Transverse colon (tissue), 4 donors: Measurements from ENCODE around the gene COX17. TPM values are rescaled to one million over a fixed set of nuclear protein-coding genes. Genes with fewer than 3 reads are reported as not detected.

Source experiments
- DNase-seq: peaks from one replicate; pipeline ENCODE4 v3.0.0-alpha.2; 2019
- H3K27ac ChIP-seq, 4 donors: fragments of 200-600 bp; sonication (generic); 2 replicates each; pipeline ENCODE4 v1.5.1; 2016 to 2018; ENCODE audit warnings: inconsistent platforms in 4 of 4
- H3K27me3 ChIP-seq: fragments of 200-600 bp; sonication (generic); 2 replicates; pipeline ENCODE4 v1.5.1; 2017; ENCODE audit warnings: inconsistent platforms
- H3K36me3 ChIP-seq, 4 donors: fragments of 200-600 bp; sonication (generic); 2 replicates each; pipeline ENCODE4 v1.5.1; 2017 to 2019; ENCODE audit warnings: inconsistent platforms in 4 of 4
- H3K4me1 ChIP-seq, 4 donors: fragments of 200-600 bp; sonication (generic); 2 replicates each; pipeline ENCODE4 v1.5.1; 2017 to 2020; ENCODE audit warnings: inconsistent platforms in 4 of 4
- H3K4me3 ChIP-seq, 4 donors: fragments of 200-600 bp; sonication (generic); 1 replicate in 1 of 4; 2 replicates in 3 of 4; pipeline versions ENCODE4 v1.5.1 to v1.6.1; 2017 to 2019; ENCODE audit warnings: inconsistent platforms in 4 of 4
- H3K9me3 ChIP-seq, 2 donors: fragments of 200-600 bp; sonication (generic); 2 replicates each; pipeline ENCODE4 v1.5.1; 2017 to 2019; ENCODE audit warnings: inconsistent platforms in 2 of 2
- EP300 ChIP-seq: sonication (generic); formaldehyde crosslinking; IDR thresholded peaks from one replicate; pipeline ENCODE4 v1.6.1; 2017; ENCODE audit warnings: antibody characterized with exemption, low read depth
- POLR2A ChIP-seq: fragments of 450-650 bp; IDR thresholded peaks from one replicate; pipeline ENCODE4 v1.6.1; 2016; ENCODE audit warnings: antibody characterized with exemption, mild to moderate bottlenecking, moderate library complexity
- POLR2AphosphoS5 ChIP-seq, 3 donors: sonication (generic); formaldehyde crosslinking; IDR thresholded peaks; one replicate each; pipeline ENCODE4 v1.6.1; 2016; ENCODE audit warnings: antibody characterized with exemption in 3 of 3
- WGBS, 2 donors: methylation state at CpG; one replicate each; pipeline ENCODE4 v1.1.5; 2018; ENCODE audit warnings: low coverage in 1 of 2; 5-methylcytosine and 5-hydroxymethylcytosine counted together
- in situ Hi-C, 4 donors: fragments of 200-750 bp; cut with MboI; loops; one replicate each; pipeline versions ENCODE4 v1.15.0 to v1.15.1; 2017; ENCODE audit warnings: low sequenced_read_pairs in 3 of 4, low pct_ligation_motif_present in 1 of 4, low pct_unique_long_range_greater_than_20kb in 1 of 4
- intact Hi-C: fragments of 100-400 bp; cut with DNase I; formaldehyde crosslinking; loops from one replicate; pipeline ENCODE4 v1.15.1; 2023; ENCODE audit warnings: low total_unique reads
- total RNA-seq, 4 donors: library from RNA; depleted of rRNA; stranded (reverse); fragments of >200 nt; gene quantifications; one replicate each; pipeline ENCODE4 v1.1.0, GENCODE V29; 2016
- TF ChIP-seq, protein P1 (sequence below), 5 experiments: fragments of 200-600 bp in 3 of 5; fragments of 450-650 bp in 2 of 5; sonication (generic) in 3 of 5; IDR thresholded peaks; 1 replicate in 2 of 5; 2 replicates in 3 of 5; pipeline ENCODE4 v1.5.1; 2016 to 2017; ENCODE audit warnings: antibody characterized with exemption in 5 of 5, inconsistent platforms in 3 of 5, mild to moderate bottlenecking in 2 of 5, moderate library complexity in 1 of 5

The COX17 gene
- total RNA-seq, 4 donors from 2014 or later: 2.2 to 49.2 (median 24.2) TPM

DNA sequence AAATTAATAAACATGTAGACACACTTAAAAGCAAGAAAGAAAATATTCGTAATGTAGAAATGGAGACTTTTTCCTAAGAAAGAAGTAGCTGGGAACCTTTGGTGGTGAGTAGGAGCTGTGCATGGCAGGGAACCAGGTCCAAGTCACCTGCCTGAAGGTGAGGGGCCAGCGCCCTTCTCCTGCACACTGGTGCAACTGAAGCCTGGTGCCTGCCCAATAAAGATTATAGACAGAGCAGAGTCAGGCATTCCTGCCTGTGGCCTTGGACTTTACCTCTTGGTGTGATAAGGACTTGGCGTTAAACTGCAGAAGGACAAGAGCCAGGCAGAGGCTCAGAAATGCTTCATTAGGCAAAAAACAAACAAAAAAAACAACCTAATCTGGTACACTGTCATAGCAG, 39.8 kb upstream of the COX17 start:
- WGBS, 2 donors: 74 to 84% methylated on average over 3 of the region's 3 CpGs
- Histone ChIP-seq H3K36me3 (no peaks in the 10 kb centered on the region), H3K27me3 (no peaks in the 10 kb centered on the region), H3K27ac (peak overlapping the region in 2 of 4 donors; percentile 35 to 62), H3K4me3 (no peak overlapping the region), H3K9me3 (no peaks in the 10 kb centered on the region), H3K4me1 (peaks cover 0 to 21% (median 0%) of the 10 kb centered on the region in 4 donors)
- intact Hi-C loops (no loop called here), in situ Hi-C loops (no loop called here)
- peak; percentile 44 for DNase-seq
- TF ChIP-seq POLR2A (no peak), POLR2AphosphoS5 (IDR thresholded peaks at IDR 0.05) (peak in 1 of 3 donors; percentile 51), EP300 (no peak)
- TF ChIP-seq, protein P1, sequence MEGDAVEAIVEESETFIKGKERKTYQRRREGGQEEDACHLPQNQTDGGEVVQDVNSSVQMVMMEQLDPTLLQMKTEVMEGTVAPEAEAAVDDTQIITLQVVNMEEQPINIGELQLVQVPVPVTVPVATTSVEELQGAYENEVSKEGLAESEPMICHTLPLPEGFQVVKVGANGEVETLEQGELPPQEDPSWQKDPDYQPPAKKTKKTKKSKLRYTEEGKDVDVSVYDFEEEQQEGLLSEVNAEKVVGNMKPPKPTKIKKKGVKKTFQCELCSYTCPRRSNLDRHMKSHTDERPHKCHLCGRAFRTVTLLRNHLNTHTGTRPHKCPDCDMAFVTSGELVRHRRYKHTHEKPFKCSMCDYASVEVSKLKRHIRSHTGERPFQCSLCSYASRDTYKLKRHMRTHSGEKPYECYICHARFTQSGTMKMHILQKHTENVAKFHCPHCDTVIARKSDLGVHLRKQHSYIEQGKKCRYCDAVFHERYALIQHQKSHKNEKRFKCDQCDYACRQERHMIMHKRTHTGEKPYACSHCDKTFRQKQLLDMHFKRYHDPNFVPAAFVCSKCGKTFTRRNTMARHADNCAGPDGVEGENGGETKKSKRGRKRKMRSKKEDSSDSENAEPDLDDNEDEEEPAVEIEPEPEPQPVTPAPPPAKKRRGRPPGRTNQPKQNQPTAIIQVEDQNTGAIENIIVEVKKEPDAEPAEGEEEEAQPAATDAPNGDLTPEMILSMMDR (IDR thresholded peaks at IDR 0.05): peak in 2 of 5 experiments; percentile 23 to 48

DNA sequence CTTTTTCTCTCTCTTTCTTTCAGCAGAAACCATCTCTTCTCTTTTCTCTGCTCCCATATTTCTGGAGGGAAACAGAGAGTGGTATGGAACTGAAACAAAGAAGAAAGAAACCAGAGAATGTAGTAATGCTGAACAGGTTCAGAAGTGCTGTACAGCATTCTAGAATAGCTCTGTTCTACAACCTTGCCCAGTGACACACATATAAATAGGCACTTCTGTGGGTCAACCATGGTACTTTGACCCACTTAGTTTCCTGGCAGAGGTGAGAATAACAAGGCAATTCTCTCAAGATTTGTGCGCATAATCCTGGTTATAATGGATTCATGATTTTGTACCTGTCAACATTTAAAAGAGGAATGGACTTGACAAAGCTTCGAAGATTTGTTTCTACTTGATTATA, 37.9 kb upstream of the COX17 start:
- Histone ChIP-seq H3K4me3 (no peak overlapping the region), H3K36me3 (no peaks in the 10 kb centered on the region), H3K27ac (peak overlapping the region in 2 of 4 donors; percentile 2 to 62), H3K4me1 (peaks cover 0 to 21% (median 0%) of the 10 kb centered on the region in 4 donors), H3K9me3 (no peaks in the 10 kb centered on the region), H3K27me3 (no peaks in the 10 kb centered on the region)
- TF ChIP-seq POLR2AphosphoS5 (IDR thresholded peaks at IDR 0.05) (no peak), POLR2A (peak; percentile 21), EP300 (no peak)
- TF ChIP-seq, protein P1 (IDR thresholded peaks at IDR 0.05): no peak
- DNase-seq: no peak
- in situ Hi-C loops (no loop called here), intact Hi-C loops (no loop called here)
- 73 to 90% methylated on average over 2 of the region's 2 CpGs for WGBS, 2 donors

DNA sequence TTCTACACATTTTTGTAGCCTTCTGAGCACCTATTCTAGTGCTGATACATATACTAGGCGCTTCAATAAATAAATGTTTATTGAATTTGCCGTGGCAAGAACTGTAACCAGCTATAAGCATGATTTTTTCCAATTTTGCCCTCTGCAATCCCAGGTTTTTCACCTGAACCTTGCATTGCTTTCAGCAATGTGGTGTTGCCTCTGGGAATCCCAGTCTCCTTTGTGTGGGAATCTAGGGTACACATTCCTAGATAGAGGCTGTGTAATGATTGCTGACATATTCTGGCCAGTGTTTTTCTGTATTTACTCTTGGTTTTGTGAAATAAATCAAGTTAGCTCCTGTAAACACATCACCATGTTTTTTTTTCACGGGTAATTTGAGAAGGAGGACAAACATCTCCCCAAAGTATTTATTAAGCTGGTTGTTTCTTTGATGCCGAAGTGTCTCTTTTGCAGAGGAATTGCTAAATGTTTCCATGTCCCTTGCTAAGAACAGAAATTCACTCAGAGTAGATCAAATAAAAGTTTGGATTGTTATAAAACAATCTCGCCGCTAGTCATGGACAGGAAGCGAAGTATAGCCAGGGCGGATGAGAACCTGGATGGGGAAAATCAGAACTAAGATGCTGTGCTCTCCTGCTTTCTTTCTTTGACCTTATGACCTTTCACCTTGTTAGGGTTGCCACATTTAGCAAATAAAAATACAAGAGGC, 26.8 kb upstream of the COX17 start:
- Histone ChIP-seq H3K4me3 (peak overlapping the region in 2 of 4 donors; percentile 34 to 54), H3K9me3 (no peaks in the 10 kb centered on the region), H3K4me1 (peaks cover 0 to 32% (median 10%) of the 10 kb centered on the region in 4 donors), H3K27ac (no peak overlapping the region), H3K36me3 (no peaks in the 10 kb centered on the region), H3K27me3 (peaks cover 6% of the 10 kb centered on the region)
- in situ Hi-C loops: no loop called here
- DNase-seq: no peak
- TF ChIP-seq POLR2A (no peak), EP300 (no peak), POLR2AphosphoS5 (IDR thresholded peaks at IDR 0.05) (no peak)
- TF ChIP-seq, protein P1 (IDR thresholded peaks at IDR 0.05): no peak
- intact Hi-C loops: no loop called here
- 65 to 69% methylated on average over 8 of the region's 8 CpGs for WGBS, 2 donors

DNA sequence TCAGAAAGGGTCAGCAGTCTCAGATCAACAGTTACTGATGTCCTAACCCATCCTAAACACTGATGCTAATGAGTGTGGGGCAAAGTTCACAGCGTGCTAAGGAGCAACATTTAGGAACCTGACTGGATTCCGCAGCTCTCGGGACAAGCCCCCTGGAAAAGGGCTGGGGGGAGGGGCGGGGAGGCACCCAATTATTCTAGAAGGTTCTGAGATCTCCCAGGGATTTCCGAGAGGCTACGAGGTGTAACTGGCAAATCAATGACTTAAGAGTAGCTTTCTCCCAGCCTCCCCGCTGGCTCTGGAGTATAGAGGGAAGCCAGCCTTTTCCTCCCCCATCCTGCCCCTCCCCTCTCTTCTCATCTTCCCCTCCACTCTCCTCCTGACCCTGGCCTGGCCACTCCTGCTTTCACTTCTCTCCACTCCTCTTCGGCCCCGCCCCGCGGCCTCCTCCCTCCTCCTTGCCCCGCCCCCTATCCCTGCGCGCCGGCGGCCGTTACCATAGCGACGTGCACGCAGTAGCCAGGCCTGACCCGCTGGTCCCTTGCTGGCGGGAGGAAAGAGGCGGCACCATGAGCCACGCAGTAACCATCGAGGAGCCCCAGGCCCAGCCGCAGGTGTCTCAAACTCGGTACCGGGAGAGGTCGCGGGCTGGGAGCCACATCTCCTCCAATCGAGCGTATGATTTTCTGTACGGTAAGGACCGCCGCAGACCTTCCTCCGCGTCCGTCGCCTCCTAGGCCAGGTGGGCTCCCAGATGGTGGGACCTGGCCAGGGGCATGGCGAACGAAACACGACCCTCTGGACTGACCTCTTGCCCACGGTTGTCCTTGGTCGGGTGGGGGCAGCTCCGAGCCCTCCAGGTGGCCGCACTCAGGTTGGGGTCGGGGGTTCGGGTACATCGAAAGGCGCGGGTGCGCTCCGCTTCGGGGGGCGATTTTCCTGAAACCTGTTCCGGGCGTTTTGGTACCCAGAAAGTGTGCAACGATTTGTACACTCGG, 25.6 kb upstream of the COX17 start, which contains the start of gene CFAP91:
Gene CFAP91 (plus strand): TSS at position 493 of the 998 bp plus-strand sequence. CDS start 77 bp downstream, at position 570.
- H3K36me3 ChIP-seq: no peaks in the 10 kb centered on the region
- in situ Hi-C loops (no loop called here), intact Hi-C loops (no loop called here)
- no peaks in the 10 kb centered on the region for H3K9me3 ChIP-seq
- H3K27ac ChIP-seq: peak within 1 kb of the TSS in 3 of 4 donors; percentile 25 to 53 (median 44)
- H3K4me3 ChIP-seq: peak within 1 kb of the TSS; percentile 18 to 54 (median 32)
- WGBS, 2 donors: 14 to 22% methylated on average over 1 to 48 of the region's 59 CpGs
- peaks cover 0 to 32% (median 10%) of the 10 kb centered on the region in 4 donors for H3K4me1 ChIP-seq
- peaks cover 6% of the 10 kb centered on the region for H3K27me3 ChIP-seq
- DNase-seq: peak; percentile 98
- TF ChIP-seq POLR2AphosphoS5 (IDR thresholded peaks at IDR 0.05): peak in 2 of 3 donors; percentile 13 to 44
- no peak for TF ChIP-seq POLR2A
